Left cardiac atrium (tissue), 4 donors: Measurements from ENCODE around the gene IL11RA. TPM values are rescaled to one million over a fixed set of nuclear protein-coding genes. Genes with fewer than 3 reads are reported as not detected.

Source experiments
- ATAC-seq, 2 donors: fragments of 200-7000 bp; cut with Tn5 transposase; one replicate each; pipeline ENCODE4 v1.9.1; 2020; ENCODE audit warnings: mild to moderate bottlenecking in 2 of 2, moderate library complexity in 2 of 2
- DNase-seq: peaks from one replicate; pipeline ENCODE4 v3.0.0-alpha.2; 2020
- intact Hi-C, 2 donors: fragments of 100-400 bp; cut with DNase I; formaldehyde crosslinking; loops; one replicate each; pipeline versions ENCODE4 v1.14.1 to v1.15.1; 2022 to 2023
- total RNA-seq, 2 donors: library from RNA; stranded (reverse); fragmentation: NEBNext Ultra II Directional; extraction: Animal tissue kit (Norgen Biotek cat#: 25700); gene quantifications; one replicate each; pipeline ENCODE4 v1.2.1, GENCODE V29; 2021
- donor health status: DM: no; HTN: yes; CAD: no.
- donor health status: DM: no; HTN: yes; CAD: no; lungs with severe emphysema.
- donor health status: DM: yes; HTN: yes; CAD: no.
- donor health status: Dilated cardiomyopathy.

IL11RA gene
- total RNA-seq, 2 donors from 2014 or later, result 38.3 to 51.0 TPM

- DNase-seq (no peak), ATAC-seq (no peak)
- intact Hi-C loops, result no loop called here
Measured at GRCh38 chr9:34671307-34671706, 19.3 kb downstream of the IL11RA start.

GRCh38 chr9:34674440-34674839 is 22.5 kb downstream of the IL11RA start:
- DNase-seq, result no peak
- no peak for ATAC-seq
- intact Hi-C loops, result no loop called here

- peak; percentile 70 to 86 for ATAC-seq
- DNase-seq, result peak; percentile 74
- intact Hi-C loops, result no loop called here
Measured at GRCh38 chr9:34675048-34675714, 23.2 kb downstream of the IL11RA start.

- intact Hi-C loops, result no loop called here
- ATAC-seq, result peak in 1 of 2 donors; percentile 17
- no peak for DNase-seq
Measured at GRCh38 chr9:34675869-34676268, 23.9 kb downstream of the IL11RA start.

- ATAC-seq (no peak), DNase-seq (no peak)
- intact Hi-C loops, result no loop called here
Measured at GRCh38 chr9:34684145-34684544, 32.2 kb downstream of the IL11RA start.

- DNase-seq (no peak), ATAC-seq (no peak)
- intact Hi-C loops, result no loop called here
Measured at GRCh38 chr9:34684816-34685215, 32.8 kb downstream of the IL11RA start.

GRCh38 chr9:34685591-34685990 is 33.6 kb downstream of the IL11RA start:
- ATAC-seq (peak in 1 of 2 donors; percentile 35), DNase-seq (no peak)
- intact Hi-C loops, result no loop called here

GRCh38 chr9:34686231-34686630 is 34.2 kb downstream of the IL11RA start:
- intact Hi-C loops, result no loop called here
- DNase-seq (peak; percentile 69), ATAC-seq (peak; percentile 40 to 61)

GRCh38 chr9:34686732-34687131 is 34.7 kb downstream of the IL11RA start:
- no peak for DNase-seq
- no peak for ATAC-seq

GRCh38 chr9:34687276-34688030 is 35.5 kb downstream of the IL11RA start:
- ATAC-seq (no peak), DNase-seq (no peak)
- intact Hi-C loops, result no loop called here

More at GRCh38 chr9:34686732-34687131, 34.7 kb downstream of the IL11RA start:
- intact Hi-C loops, result no loop called here

GRCh38 chr9:34688329-34689115 is 36.5 kb downstream of the IL11RA start:
- intact Hi-C loops, result no loop called here
- ATAC-seq (no peak), DNase-seq (no peak)

GRCh38 chr9:34689116-34689470 is 37.1 kb downstream of the IL11RA start:
- intact Hi-C loops, result no loop called here
- no peak for ATAC-seq
- DNase-seq, result no peak

- ATAC-seq (no peak), DNase-seq (no peak)
- intact Hi-C loops, result no loop called here
Measured at GRCh38 chr9:34689512-34689911, 37.5 kb downstream of the IL11RA start.

- DNase-seq (no peak), ATAC-seq (no peak)
- intact Hi-C loops, result no loop called here
Measured at GRCh38 chr9:34690983-34691935, 39.3 kb downstream of the IL11RA start, which contains the start of gene CCL19. CCL19 (minus strand) TSS chr9:34691276; CDS start chr9:34691139, 137 bp downstream.

- ATAC-seq (no peak), DNase-seq (no peak)
- intact Hi-C loops, result no loop called here
Measured at GRCh38 chr9:34691936-34692315, 39.9 kb downstream of the IL11RA start.

GRCh38 chr9:34693560-34693959 is 41.6 kb downstream of the IL11RA start:
- DNase-seq, result no peak
- intact Hi-C loops, result no loop called here
- ATAC-seq, result no peak

GRCh38 chr9:34694811-34695210 is 42.8 kb downstream of the IL11RA start:
- ATAC-seq (no peak), DNase-seq (no peak)
- intact Hi-C loops, result no loop called here

- DNase-seq, result peak; percentile 82
- intact Hi-C loops, result loop anchor here in 1 of 2 donors (5.0 kb wide), 2 partner anchors 34 to 89 kb away; partner anchors contain the start of gene RPP25L
- ATAC-seq, result peak; percentile 94 to 97
Measured at GRCh38 chr9:34701023-34701768, 49.2 kb downstream of the IL11RA start.
